CD4-positive, alpha-beta T cell treated with Interleukin-17A for 1 hour (primary cell): ENCODE measurements around the gene UBC.

ENCODE experiments used
- DNase-seq: peaks from one replicate; pipeline ENCODE4 v3.0.0-alpha.2; 2020

The UBC gene

GRCh38 chr12:124863416-124864325, 50.8 kb downstream of the UBC start, which contains the start of gene SCARB1:
Gene SCARB1 (minus strand): TSS chr12:124863864. CDS start chr12:124863720, 144 bp downstream.
- peak; percentile 87 for DNase-seq

DNA sequence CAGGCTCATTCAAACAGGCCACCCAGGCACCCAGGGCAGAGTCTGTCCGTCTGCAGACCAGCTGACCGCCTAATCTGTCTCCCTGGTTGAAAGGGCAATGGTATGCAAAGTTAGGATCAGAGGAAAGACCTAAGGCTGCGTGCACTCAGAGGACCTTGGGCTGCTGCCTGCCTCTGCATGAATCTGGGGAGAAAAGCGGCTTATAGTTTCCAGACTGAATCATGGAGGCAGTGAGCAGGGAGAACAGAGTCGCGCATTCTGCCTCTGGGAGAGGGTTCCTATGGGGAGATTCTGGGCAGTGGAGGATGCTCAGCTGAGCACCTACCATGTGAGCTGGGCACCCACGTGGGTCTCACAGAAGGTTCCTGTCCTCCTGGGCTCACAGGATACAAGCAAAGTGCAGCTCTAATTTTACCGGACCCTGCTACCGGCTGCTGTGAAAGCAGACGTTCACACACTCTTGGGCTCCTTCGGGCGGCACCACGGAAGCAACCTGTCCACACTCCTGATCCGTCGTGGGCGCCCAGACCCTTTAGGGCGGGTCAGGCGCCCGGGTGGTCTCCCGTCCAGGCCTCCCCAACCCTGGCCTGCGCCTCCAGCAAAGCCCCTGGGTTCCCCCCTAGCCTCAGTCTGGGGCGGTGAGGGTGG, 51.6 kb downstream of the UBC start:
- no peak for DNase-seq

- no peak for DNase-seq
Observed at GRCh38 chr12:124861898-124862676, 52.4 kb downstream of the UBC start.
